ENCODE data around the gene DYNC1H1. TPM values are rescaled to one million over a fixed set of nuclear protein-coding genes. Genes with fewer than 3 reads are reported as not detected.
"Not testable (repeated sequence)": the region's sequence is repeated elsewhere in the genome, so short reads cannot be mapped to it uniquely, and the experiment has no call there.

DYNC1H1 gene
- total RNA-seq, 2 donors from 2014 or later, result 421 to 510 TPM

DNA sequence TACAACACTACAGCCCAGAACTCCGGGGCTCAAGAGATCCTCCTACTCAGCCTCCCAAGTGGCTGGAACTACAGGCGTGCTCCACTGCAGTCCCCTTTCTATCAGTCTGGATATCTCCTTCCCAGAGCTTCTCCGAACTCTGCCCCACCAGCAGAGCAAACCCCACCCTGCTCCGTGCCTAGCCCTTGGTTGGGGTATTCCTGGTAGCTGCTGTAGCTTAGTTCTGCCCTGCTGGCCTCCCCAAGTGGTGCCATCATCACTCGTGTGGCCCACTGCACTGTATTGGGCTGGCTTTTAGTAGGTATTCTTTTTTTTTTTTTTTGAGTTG lies 113.0 kb downstream of the DYNC1H1 start:
- intact Hi-C loops (cut with DNase I), result no loop called here
- peak; percentile 51 for DNase-seq (ENCODE audit: low spot score)

GRCh38 chr14:102078361-102078791 lies 114.0 kb downstream of the DYNC1H1 start:
- intact Hi-C loops (cut with DNase I), result not testable (repeated sequence)
- peak; percentile 36 for DNase-seq (ENCODE audit: low spot score)

DNA sequence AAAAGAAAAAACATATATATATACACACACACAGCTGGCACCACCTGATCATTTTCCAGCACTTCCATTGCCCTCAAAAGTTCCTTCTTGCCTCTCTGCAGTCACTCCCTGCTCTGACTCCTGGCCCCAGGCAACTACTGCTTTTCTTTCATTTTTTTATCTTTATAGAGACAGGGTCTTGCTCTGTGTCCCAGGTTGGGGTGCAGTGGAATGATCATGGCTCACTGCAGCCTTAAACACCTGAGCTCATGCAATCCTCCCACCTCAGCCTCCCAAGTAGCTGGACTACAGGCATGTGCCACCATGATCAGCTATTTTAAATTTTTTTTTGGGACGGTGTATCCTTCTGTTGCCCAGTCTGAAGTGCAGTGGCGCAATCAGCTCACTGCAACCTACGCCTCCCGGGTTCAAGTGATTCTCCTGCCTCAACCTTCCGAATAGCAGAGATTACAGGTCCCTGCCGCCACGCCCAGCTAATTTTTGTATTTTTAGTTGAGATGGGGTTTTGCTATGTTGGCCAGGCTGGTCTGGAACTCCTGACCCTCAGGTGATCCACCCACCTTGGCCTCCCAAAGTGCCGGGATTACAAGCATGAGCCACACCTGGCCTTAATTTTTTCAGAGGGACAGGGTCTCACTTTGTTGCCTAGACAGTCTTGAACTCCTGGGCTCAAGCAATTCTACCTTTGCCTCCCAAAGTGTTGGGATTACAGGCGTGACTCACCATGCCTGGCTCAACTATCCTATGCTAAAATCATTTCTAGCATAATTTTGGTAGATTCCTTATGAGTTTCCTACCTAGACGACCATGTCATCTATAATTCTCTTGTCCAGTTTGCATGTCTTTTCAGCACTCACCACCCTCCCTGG lies 114.7 kb downstream of the DYNC1H1 start:
- intact Hi-C loops (cut with DNase I), result no loop called here
- DNase-seq (ENCODE audit: low spot score), result peak; percentile 12

GRCh38 chr14:102079700-102079979 lies 115.3 kb downstream of the DYNC1H1 start:
- no peak for DNase-seq (ENCODE audit: low spot score)
- intact Hi-C loops (cut with DNase I), result no loop called here

DNA sequence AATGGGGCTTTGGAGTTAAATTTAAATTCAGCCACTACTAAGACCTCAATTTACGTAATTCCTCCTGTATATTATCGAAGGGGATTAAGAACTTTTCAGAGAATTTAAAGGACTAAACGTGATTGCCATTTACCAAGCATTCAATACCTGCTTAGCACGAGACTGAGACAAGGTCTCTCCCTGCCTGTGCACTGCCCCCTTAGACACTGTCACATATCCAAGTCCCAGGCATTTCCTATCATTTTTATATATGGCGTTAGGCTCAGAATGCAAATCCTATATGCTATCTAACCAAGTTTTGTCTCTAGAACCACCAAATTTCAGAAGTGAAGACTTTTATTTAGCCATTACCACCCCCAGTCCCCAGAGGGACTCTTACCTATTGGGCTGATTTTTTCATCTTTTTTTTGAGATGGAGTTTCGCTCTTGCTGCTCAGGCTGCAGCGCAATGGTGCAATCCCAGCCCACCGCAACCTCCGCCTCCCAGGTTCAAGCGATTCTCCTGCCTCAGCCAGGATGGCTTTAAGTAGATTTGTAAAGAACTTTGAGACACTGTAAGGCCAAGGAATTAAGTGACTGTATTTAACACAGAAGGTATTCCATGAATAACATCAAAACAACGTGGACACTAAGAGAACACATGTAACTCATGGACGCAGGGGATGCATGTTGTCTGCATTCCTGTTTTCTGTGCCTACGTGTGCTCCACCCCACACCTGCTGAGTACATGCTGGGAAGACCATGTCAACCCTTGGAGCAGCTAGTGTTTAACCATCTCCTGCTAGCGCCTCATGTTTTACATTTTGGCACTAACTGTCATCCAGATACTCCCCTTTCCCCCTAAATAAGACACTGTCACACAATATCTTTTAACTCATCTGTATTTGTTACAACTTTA lies 116.1 kb downstream of the DYNC1H1 start:
- intact Hi-C loops (cut with DNase I), result loop anchor here in 1 of 2 donors (2.0 kb wide), 1 partner anchor 268 kb away; no protein-coding TSS in a partner anchor

GRCh38 chr14:102081231-102082080 lies 117.1 kb downstream of the DYNC1H1 start:
- no peak for DNase-seq (ENCODE audit: low spot score)
- intact Hi-C loops (cut with DNase I), result loop anchor here in 1 of 2 donors (2.0 kb wide), 1 partner anchor 267 kb away; no protein-coding TSS in a partner anchor

More for the DNA sequence above, 116.1 kb downstream of the DYNC1H1 start:
- peak; percentile 24 for DNase-seq (ENCODE audit: low spot score)

DNA sequence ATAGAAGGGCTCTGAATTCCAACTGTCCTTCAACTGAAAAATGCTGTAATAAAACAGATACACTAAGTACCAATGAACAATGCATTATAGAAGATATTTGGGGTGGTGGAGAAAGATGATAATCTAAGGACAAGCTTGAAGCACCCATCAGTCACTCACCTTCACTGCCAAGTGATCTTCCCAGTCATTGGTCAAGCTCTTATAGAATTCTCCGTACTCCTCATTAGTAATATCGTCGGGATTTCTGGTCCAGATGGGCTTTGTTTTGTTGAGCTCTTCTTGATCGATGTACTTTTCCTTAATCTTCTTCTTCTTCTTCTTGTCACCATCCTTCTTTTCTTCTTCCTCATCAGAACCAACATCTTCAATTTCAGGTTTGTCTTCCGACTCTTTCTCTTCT lies 120.1 kb downstream of the DYNC1H1 start:
- intact Hi-C loops (cut with DNase I); DNase-seq (ENCODE audit: low spot score): not testable (repeated sequence)

DNA sequence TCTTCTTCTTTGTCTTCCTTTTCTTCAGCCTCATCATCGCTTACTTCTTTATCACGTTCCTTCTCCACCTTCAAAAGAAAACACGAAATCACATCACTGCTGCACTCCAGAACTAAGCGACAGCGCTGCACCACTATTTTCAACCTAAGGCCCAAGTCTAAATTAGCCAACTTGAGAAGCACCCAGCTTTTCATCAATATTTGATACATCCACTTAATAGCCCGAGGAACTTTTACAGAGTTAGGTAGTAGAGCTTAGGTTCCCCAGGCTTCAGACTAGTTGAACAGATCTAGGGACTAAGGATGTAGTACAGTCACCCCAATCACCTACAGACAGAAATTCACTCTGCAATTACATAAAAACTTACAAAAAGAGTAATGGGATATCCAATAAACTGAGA lies 120.6 kb downstream of the DYNC1H1 start:
- intact Hi-C loops (cut with DNase I), result no loop called here
- no peak for DNase-seq (ENCODE audit: low spot score)

DNA sequence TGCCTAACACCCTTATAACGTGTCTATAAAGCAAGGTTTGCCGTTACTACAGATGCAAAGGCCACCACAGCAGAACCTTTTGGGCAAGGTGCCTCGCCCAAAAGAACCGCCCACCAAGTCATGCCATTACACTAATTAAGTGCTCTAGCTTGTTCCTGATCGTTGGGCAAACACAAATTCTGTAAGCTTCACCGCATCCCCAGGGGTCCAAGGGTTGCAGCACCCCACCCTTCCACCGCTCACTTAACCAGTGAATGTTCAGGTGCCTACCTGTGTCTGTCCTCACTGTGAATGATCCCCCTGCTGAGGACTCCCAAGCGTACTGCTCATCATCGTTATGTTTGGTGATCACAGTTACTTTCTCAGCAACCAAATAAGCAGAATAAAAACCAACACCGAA lies 121.1 kb downstream of the DYNC1H1 start:
- DNase-seq (ENCODE audit: low spot score), result no peak
- intact Hi-C loops (cut with DNase I), result no loop called here

DNA sequence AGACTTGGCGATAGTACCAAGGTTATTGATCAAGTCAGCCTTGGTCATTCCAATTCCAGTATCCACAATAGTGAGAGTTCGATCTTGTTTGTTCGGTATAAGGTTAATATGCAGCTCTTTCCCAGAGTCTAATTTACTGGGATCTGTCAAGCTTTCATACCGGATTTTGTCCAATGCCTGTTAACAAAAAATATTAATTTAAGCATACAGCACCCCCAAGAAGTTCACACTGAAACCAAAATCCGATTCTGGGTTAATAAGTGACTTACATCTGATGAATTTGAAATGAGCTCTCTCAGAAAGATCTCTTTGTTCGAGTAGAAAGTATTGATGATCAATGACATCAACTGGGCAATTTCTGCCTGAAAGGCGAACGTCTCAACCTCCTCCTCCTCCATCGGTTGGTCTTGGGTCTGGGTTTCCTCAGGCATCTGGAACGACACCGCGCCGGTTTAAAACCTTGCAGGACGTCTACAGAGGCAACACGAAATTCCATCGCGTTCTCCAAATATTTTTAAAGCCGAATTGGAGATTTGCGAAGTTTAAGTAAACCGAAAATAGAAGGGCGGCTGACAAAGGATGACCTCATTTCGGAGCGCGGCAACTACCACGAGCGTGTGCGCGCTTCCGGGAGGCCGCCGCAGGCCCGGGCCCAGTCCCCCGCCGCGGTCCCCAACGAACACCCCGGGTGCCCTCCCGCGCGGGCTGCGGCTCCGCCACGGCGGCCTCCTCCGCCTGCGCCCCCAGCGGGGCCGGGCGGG lies 121.8 kb downstream of the DYNC1H1 start:
- DNase-seq (ENCODE audit: low spot score), result no peak
- intact Hi-C loops (cut with DNase I), result no loop called here

DNA sequence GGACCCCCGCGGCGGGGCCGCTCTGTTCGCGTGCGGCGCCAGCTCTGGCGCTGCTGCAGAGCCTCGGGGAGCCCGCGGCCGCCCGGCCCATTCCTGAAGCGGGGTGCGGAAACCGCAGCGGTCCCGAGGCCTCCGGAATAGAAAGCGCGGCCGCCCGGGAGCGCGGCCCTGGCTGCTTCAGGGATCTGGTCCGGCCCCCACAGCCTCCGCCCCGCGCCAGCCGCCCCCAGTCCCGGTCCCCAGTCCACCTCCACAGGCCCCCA lies 122.3 kb downstream of the DYNC1H1 start:
- DNase-seq (ENCODE audit: low spot score), result no peak
- intact Hi-C loops (cut with DNase I), result no loop called here

DNA sequence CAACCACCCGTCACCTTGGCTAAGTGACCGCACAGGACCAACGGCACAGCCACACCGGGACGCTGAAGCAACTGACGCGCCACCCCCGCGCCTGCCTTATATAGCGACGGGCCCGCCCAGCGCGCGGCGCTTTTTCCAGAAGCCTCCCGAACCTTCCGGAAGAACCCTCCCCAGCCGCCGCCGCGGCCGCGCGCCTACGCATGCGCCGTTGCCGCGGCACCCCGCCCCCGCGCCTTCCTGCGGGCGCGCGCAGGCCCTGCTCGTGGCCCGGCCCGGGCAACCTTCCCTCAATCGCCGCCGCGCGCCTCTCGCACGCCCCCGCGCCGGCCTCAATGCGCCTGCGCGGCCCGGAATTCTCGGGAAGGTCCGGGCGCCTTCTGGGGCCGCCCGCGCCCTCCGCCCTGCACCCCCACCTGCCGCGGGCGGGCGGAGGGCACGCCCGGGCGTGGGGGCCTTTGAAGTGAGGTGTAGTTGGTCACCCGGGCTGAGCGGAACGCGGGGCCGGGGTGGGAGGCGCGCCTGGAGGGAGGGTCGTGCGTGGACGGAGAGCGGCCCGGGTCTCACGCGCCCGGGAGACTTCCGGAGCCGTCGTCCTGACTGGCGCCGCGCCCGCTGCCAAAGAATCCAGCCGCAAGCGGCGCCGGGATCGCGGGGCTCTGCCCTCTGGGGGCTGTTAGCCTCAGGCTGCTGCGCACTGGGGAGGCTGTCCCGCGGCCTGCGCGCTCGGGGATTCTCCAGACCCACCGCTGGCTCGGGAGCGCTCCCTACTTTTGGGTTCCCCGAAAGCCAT lies 122.8 kb downstream of the DYNC1H1 start, which contains the start of gene HSP90AA1:
TSS of gene HSP90AA1 (minus strand) at position 73 of the 790 bp plus-strand sequence. CDS start 666 bp downstream, outside the sequence.
- intact Hi-C loops (cut with DNase I), result no loop called here
- DNase-seq (ENCODE audit: low spot score), result peak; percentile 99

DNA sequence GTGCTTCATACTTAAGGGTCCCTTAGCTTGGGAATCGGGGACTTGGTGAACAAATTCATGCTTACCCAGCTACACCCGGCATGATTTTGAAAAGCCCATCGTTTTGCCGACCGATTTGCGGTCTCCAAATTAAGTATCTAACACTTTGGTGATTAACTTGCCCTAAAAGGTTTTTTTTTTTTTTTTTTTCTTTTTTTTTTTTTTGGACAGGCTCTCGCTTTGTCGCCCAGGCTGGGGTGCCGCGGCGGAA lies 123.3 kb downstream of the DYNC1H1 start:
- intact Hi-C loops (cut with DNase I), result no loop called here
- DNase-seq (ENCODE audit: low spot score), result peak; percentile 71

DNA sequence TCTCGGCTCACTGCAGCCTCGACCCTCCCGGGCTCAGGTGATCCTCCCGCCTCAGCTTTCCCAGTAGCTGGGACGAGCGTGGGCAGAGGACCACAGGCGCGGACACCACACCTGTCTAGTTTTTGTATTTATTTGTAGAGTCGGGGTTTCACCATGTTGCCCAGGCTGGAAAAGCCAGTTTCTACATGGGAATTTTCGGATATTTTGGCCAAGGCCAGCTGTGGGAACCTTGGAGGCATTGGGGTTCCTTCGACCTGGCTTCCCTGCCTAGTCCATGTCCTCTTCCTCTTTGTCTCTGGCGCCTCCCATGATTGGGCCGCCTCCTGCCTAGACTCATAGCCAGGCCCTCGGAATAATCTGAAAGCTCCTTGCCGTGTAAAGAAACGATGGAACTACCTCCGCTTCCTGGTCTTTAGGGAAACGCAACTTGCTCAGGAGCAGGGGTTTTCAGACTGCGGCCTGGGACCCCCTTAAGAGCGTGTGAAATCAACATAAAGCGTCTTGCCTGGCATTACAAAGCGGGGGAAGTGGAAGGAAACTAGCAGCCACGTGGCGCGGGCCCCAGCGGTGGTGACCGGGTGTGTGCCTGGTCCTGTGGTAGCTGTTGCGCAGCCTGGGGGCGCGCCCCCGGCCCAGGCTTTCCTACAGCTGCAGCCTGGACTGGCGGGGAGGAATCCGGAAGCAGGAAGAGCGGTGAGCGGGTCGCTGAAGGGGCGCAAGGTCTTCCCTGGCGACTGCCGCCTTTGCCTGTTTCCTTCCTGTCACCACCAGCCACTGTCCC lies 123.8 kb downstream of the DYNC1H1 start:
- DNase-seq (ENCODE audit: low spot score), result peak; percentile 88
- intact Hi-C loops (cut with DNase I), result no loop called here

DNA sequence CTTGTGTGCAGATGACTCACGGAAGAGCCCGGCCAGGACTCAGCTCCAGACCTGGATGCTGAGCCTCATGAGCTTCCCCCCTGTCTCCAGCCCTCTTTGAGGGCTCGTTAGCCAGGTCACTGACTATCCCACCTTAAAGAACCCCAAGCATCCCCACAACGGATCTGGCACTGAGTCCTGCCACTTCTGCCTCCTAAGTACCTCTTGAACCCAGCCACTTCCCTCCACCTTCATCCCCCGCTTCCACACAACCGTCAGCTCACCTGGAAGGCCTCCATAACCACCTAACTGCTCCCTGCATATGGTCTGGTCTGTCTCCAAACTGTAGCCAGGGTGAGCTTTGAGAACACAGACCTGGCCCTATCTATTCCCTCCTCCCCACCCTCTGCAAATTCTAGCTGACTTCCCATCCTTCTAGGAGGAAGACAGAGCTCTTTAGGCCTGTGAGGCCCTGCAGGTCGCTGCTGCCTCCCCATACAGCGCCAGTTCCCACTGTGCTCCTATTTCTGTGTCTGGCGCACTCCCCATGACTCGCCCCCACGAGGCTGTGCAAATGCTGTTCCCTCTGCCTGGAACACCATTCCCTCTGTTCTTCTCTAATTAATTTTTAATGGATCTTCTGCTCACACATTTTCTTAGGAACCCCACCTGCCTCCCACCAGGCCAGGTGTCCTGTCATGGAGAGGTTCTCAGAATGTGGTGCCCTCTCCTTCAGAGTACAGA lies 125.4 kb downstream of the DYNC1H1 start:
- intact Hi-C loops (cut with DNase I), result loop anchor here (10.0 kb wide), 3 partner anchors 45 to 135 kb away; partner anchors contain the start of gene DYNC1H1 (in 1 of the 2)
- DNase-seq (ENCODE audit: low spot score), result no peak

DNA sequence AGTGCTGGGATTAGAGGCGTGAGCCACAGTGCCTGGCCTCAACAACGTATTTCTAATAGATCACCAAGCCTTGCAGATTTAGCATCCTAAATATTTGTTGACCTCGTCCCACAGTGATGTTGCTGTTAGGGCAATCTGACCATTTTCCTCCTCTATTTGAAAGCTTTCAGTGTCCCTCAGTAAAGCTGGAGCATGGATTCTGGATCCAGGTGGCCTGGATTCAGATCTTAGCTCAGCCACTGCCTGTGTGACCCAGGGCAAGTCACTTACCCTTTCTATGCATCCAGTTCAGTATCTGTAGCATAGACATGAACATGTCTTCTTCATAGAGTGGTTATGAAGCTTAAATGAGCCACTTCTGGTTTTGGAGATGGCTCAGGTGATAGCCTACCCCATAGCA lies 126.3 kb downstream of the DYNC1H1 start:
- no peak for DNase-seq (ENCODE audit: low spot score)
- intact Hi-C loops (cut with DNase I), result loop anchor here (10.0 kb wide), 3 partner anchors 46 to 136 kb away; partner anchors contain the start of gene DYNC1H1 (in 1 of the 2)

- intact Hi-C loops (cut with DNase I), result loop anchor here (2.0 to 10.0 kb wide), 4 partner anchors 48 to 138 kb away; partner anchors contain the start of gene DYNC1H1 (in 1 of the 2)
- no peak for DNase-seq (ENCODE audit: low spot score)
Measured at GRCh38 chr14:102092806-102093205, 128.4 kb downstream of the DYNC1H1 start.
